ENCODE measurements around the gene MAML2. TPM values are rescaled to one million over a fixed set of nuclear protein-coding genes. Genes with fewer than 3 reads are reported as not detected.

The MAML2 gene
- total RNA-seq, 1 experiment from 2014 or later: 2.7 TPM

- H4K8ac ChIP-seq (replicated peaks; ENCODE audit: insufficient read length, low read depth, low read length): no peak overlapping the region
- H3K79me1 ChIP-seq (ENCODE audit: insufficient read depth, low read depth, low read length, poor library complexity, severe bottlenecking): no peaks in the 10 kb centered on the region
- no peaks in the 10 kb centered on the region for H4K20me1 ChIP-seq (ENCODE audit: control insufficient read depth, insufficient read depth, insufficient read length)
- H3K23me2 ChIP-seq (ENCODE audit: insufficient read length, low read depth, low read length, poor library complexity, severe bottlenecking): no peaks in the 10 kb centered on the region
- no peak for TF ChIP-seq CTCF (conservative IDR thresholded peaks at IDR 0.05)
- no peak overlapping the region for H2BK20ac ChIP-seq (ENCODE audit: low read depth, low read length, poor library complexity, severe bottlenecking)
- DNase-seq: no peak
- H2AK5ac ChIP-seq (ENCODE audit: insufficient read length, low read length): no peak overlapping the region
- H2BK5ac ChIP-seq (ENCODE audit: insufficient read length, low read length): no peak overlapping the region
- peaks cover 20% of the 10 kb centered on the region for H3K4me1 ChIP-seq (ENCODE audit: insufficient read depth, low read length)
- no peaks in the 10 kb centered on the region for H3K9me3 ChIP-seq (ENCODE audit: control insufficient read depth, low read depth, low read length)
- Mint-ChIP-seq H3K36me3 (ENCODE audit: insufficient read depth in 1 of 3, low read depth in 3 of 3) (peaks cover 0 to 4% (median 0%) of the 10 kb centered on the region in 3 experiments; a peak in 1 of 7 replicates), H3K27ac (peak overlapping the region in 2 of 3 experiments; percentile 32 to 52; a peak in 4 of 7 replicates), H3K4me1 (peaks cover 57 to 59% of the 10 kb centered on the region in 2 experiments), H3K4me3 (no peak overlapping the region), H3K27me3 (ENCODE audit: low read depth) (no peaks in the 10 kb centered on the region), H3K9me3 (no peaks in the 10 kb centered on the region; a peak in 1 of 5 replicates)
- no peak overlapping the region for H3K56ac ChIP-seq (ENCODE audit: insufficient read length, low read depth, low read length)
- H4K5ac ChIP-seq (ENCODE audit: insufficient read length, low read depth, low read length): no peak overlapping the region
- H4K91ac ChIP-seq (ENCODE audit: insufficient read length, low read depth, low read length): no peak overlapping the region
- no peak overlapping the region for H3K27ac ChIP-seq (ENCODE audit: insufficient read length, low read depth, low read length)
- H2BK120ac ChIP-seq (ENCODE audit: low read depth, low read length, poor library complexity, severe bottlenecking): no peak overlapping the region
- H3K9ac ChIP-seq (ENCODE audit: extremely low read depth, insufficient read length, low read length): no peak overlapping the region
- WGBS (ENCODE audit: extremely low coverage, insufficient read length, low lambda C conversion rate): no CpG with 5 or more reads among the region's 7 CpGs
- no peaks in the 10 kb centered on the region for H3K27me3 ChIP-seq (ENCODE audit: insufficient read depth, low read length)
- H3K4me2 ChIP-seq (ENCODE audit: insufficient read depth, insufficient read length, low read length): no peak overlapping the region
- H3K4ac ChIP-seq (ENCODE audit: low read depth, low read length): no peak overlapping the region
- no peak overlapping the region for H2AFZ ChIP-seq (ENCODE audit: low read length)
- H2BK15ac ChIP-seq (ENCODE audit: low read depth, low read length): no peak overlapping the region; the same call in 1 of the 2 replicates
- H2BK12ac ChIP-seq (ENCODE audit: insufficient read length, low read depth, low read length): no peak overlapping the region
- no peak overlapping the region for H3K18ac ChIP-seq (ENCODE audit: insufficient read length, low read depth, low read length)
- peak overlapping the region; percentile 45 for H3T11ph ChIP-seq (ENCODE audit: low read length)
- H3K23ac ChIP-seq (ENCODE audit: insufficient read length, low read depth, low read length): no peak overlapping the region
- H3K79me2 ChIP-seq (ENCODE audit: insufficient read depth, low read length): no peaks in the 10 kb centered on the region; the same call in 1 of the 2 replicates
- H3K14ac ChIP-seq (ENCODE audit: insufficient read depth, low read length): peak overlapping the region; percentile 49; the same call in 1 of the 2 replicates
Observed at GRCh38 chr11:96196181-96196662, 146.8 kb downstream of the MAML2 start.
